HL-60 (cell line): Measurements from ENCODE around the gene SUSD2.

Experiments used
- DNase-seq, 2 experiments: peaks; one replicate each; pipeline ENCODE4 v3.0.0-alpha.2; 2010 to 2020; ENCODE audit warnings: low read depth in 1 of 2, low spot score in 1 of 2
- H3K27ac ChIP-seq: fragments of 250-450 bp; sonication (Bioruptor Pico); replicated peaks from 2 replicates; pipeline ENCODE4 v1.5.1; 2020; ENCODE audit warnings: mild to moderate bottlenecking, moderate library complexity
- H3K27me3 ChIP-seq: fragments of 250-450 bp; sonication (Bioruptor Pico); 2 replicates; pipeline ENCODE4 v1.5.1; 2021; ENCODE audit warnings: mild to moderate bottlenecking, moderate library complexity; ENCODE audit not compliant: insufficient read depth, poor library complexity, severe bottlenecking
- H3K4me3 ChIP-seq: replicated peaks from 2 replicates; pipeline ENCODE4 v1.5.1; 2011; ENCODE audit warnings: mild to moderate bottlenecking, control low read depth, low read length; ENCODE audit not compliant: insufficient read depth
- GABPA ChIP-seq: IDR thresholded peaks from 2 replicates; pipeline ENCODE4 v1.6.1; 2012; ENCODE audit warnings: low read depth
- POLR2AphosphoS5 ChIP-seq: IDR thresholded peaks from 2 replicates; pipeline ENCODE4 v1.6.1; 2012; ENCODE audit warnings: low read depth
- SPI1 ChIP-seq: IDR thresholded peaks from 2 replicates; pipeline ENCODE4 v1.6.1; 2012; ENCODE audit warnings: low read depth, mild to moderate bottlenecking, borderline replicate concordance
- TF ChIP-seq, protein P1 (sequence below): IDR thresholded peaks from one replicate; pipeline ENCODE4 v1.5.1; 2011; ENCODE audit warnings: low read length, control low read depth, inconsistent platforms; ENCODE audit not compliant: insufficient read depth
- TF ChIP-seq, protein P2 (sequence below): IDR thresholded peaks from 2 replicates; pipeline ENCODE4 v1.6.1; 2012; ENCODE audit warnings: low read depth; ENCODE audit not compliant: insufficient replicate concordance

The SUSD2 gene

DNA sequence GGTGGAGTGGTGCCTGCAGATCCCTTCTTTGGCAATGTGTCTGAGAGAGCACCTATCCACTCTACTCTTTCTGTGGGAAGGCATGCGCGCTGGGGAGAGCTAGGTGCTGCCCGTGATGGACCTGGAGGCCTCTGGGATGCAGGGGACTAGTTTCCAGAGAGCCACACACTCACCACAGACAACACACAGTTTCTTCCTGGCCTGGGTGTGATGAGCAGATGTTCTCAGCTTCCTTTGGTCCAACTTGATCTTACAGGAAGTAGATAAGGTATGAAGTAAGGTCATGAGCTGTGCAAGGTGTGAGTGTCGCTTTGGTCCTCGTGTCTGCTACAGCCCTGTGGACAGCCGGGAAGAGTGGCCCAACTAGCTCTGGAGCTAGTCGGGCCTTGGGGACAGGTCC is 27.3 kb upstream of the SUSD2 start:
- H3K4me3 ChIP-seq = no peak overlapping the region
- H3K27ac ChIP-seq = peak overlapping the region; percentile 62
- TF ChIP-seq, protein P1, sequence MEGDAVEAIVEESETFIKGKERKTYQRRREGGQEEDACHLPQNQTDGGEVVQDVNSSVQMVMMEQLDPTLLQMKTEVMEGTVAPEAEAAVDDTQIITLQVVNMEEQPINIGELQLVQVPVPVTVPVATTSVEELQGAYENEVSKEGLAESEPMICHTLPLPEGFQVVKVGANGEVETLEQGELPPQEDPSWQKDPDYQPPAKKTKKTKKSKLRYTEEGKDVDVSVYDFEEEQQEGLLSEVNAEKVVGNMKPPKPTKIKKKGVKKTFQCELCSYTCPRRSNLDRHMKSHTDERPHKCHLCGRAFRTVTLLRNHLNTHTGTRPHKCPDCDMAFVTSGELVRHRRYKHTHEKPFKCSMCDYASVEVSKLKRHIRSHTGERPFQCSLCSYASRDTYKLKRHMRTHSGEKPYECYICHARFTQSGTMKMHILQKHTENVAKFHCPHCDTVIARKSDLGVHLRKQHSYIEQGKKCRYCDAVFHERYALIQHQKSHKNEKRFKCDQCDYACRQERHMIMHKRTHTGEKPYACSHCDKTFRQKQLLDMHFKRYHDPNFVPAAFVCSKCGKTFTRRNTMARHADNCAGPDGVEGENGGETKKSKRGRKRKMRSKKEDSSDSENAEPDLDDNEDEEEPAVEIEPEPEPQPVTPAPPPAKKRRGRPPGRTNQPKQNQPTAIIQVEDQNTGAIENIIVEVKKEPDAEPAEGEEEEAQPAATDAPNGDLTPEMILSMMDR = no peak
- TF ChIP-seq, protein P2, sequence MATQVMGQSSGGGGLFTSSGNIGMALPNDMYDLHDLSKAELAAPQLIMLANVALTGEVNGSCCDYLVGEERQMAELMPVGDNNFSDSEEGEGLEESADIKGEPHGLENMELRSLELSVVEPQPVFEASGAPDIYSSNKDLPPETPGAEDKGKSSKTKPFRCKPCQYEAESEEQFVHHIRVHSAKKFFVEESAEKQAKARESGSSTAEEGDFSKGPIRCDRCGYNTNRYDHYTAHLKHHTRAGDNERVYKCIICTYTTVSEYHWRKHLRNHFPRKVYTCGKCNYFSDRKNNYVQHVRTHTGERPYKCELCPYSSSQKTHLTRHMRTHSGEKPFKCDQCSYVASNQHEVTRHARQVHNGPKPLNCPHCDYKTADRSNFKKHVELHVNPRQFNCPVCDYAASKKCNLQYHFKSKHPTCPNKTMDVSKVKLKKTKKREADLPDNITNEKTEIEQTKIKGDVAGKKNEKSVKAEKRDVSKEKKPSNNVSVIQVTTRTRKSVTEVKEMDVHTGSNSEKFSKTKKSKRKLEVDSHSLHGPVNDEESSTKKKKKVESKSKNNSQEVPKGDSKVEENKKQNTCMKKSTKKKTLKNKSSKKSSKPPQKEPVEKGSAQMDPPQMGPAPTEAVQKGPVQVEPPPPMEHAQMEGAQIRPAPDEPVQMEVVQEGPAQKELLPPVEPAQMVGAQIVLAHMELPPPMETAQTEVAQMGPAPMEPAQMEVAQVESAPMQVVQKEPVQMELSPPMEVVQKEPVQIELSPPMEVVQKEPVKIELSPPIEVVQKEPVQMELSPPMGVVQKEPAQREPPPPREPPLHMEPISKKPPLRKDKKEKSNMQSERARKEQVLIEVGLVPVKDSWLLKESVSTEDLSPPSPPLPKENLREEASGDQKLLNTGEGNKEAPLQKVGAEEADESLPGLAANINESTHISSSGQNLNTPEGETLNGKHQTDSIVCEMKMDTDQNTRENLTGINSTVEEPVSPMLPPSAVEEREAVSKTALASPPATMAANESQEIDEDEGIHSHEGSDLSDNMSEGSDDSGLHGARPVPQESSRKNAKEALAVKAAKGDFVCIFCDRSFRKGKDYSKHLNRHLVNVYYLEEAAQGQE = no peak
- TF ChIP-seq GABPA = no peak
- TF ChIP-seq POLR2AphosphoS5 = no peak
- no peak for TF ChIP-seq SPI1
- DNase-seq = peak in 1 of 2 experiments; percentile 26
- no peaks in the 10 kb centered on the region for H3K27me3 ChIP-seq

DNA sequence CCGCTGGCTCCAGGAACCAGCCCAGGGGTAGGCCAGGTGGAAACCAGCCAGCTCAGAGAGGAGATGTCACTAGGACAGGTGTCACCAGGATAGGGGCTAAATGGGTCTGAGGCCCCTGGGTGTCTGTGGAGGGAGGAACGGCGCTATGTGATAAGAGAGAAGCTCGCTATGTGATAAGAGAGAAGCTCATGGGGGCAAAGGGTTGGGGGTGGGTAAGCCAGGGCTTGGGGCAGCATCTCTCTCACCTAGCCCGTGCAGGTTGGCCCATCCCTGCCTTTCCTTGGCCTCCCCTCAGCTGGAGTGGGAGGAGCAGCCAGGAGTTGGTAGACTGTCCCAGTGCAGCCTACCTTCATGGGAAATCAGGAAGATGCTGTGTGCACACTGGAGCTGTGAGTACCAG is 26.5 kb upstream of the SUSD2 start:
- TF ChIP-seq, protein P2 = no peak
- TF ChIP-seq, protein P1 = no peak
- no peak for TF ChIP-seq GABPA
- no peak for TF ChIP-seq POLR2AphosphoS5
- TF ChIP-seq SPI1 = no peak
- DNase-seq = no peak
- Histone ChIP-seq H3K27me3 (no peaks in the 10 kb centered on the region), H3K27ac (peak overlapping the region; percentile 86), H3K4me3 (no peak overlapping the region)

DNA sequence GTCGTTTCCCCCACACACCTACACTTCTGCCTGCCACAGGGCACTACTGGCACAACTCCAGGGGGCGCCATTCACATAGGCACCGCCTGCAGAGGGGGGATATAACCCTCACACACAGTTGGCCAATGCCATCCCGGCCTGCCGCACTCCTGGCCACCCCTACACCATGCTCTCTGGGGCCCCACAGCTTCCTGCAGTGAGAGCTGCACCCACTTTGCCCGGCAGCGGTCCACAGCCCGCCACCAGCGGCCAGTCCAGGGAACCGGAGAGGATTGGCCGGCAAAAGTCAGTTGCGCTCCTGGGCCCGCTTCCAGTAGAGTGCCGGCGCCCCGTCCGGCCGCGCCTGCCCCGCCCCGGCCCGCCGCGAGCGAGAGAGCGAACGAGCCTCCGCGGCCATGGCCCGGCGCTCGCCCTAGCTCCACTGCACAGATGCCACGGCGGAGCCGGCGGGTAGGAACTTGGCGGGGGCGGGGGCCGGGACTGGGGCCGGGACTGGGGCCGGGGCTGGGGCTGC is 25.6 kb upstream of the SUSD2 start:
- Histone ChIP-seq H3K27me3 (no peaks in the 10 kb centered on the region), H3K4me3 (peak overlapping the region; percentile 61), H3K27ac (peak overlapping the region; percentile 86)
- TF ChIP-seq POLR2AphosphoS5 (peak; percentile 50), GABPA (no peak)
- TF ChIP-seq, protein P1 = peak; percentile 38
- peak; percentile 84 for DNase-seq

DNA sequence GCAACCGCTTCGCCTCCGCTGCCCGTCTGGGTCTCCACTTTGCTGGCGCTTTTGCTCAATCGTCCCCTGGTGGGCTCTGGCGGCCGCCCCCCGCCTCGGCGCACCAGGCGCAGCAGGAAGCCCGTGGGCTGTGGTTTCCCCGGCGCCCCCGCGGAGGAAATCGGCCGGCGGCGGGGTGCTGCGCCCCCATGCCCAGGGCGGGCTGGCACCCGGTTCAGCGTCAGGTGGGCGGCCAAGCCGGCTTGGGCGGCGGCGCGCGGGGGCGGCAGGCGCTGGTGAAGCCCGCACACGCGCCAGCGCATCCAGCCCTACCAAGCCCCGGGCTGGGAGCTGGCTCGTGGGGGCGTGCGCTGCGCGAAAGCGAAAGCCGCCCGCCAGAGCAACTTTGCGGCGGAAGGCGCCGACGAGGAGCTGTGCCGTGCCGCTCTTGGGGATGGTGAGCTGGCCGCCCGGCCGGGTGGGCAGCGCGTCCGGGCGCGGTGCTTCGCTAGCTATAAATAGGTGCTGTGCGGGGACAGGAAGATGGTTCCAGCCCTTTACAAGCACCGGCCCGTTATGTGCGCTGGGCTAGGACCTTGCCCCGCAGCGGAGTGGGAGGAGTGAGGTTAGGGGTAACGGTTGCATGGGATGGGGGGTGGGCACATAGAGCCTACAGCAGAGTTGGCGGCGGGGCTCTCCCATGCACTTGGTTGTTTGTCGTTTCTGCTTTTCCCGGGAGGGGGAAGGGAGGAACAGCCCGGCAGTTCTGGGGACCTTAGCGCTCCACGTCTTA is 25.0 kb upstream of the SUSD2 start:
- peak in 1 of 2 experiments; percentile 30 for DNase-seq
- Histone ChIP-seq H3K27me3 (no peaks in the 10 kb centered on the region), H3K4me3 (peak overlapping the region; percentile 61), H3K27ac (peak overlapping the region; percentile 86)
- TF ChIP-seq POLR2AphosphoS5 (peak; percentile 10; the same call in 1 of the 2 replicates), SPI1 (no peak), GABPA (no peak)
- TF ChIP-seq, protein P2 = no peak
- TF ChIP-seq, protein P1 = no peak
